GM21825 (cell line): ENCODE measurements around the gene GRB10.

ENCODE experiments used
- ATAC-seq: cut with Tn5 transposase; IDR thresholded peaks from one replicate; pipeline ENCODE4 v1.9.1; 2021; ENCODE audit warnings: mild to moderate bottlenecking, moderate library complexity; ENCODE audit not compliant: unreplicated experiment

GRB10 gene

DNA sequence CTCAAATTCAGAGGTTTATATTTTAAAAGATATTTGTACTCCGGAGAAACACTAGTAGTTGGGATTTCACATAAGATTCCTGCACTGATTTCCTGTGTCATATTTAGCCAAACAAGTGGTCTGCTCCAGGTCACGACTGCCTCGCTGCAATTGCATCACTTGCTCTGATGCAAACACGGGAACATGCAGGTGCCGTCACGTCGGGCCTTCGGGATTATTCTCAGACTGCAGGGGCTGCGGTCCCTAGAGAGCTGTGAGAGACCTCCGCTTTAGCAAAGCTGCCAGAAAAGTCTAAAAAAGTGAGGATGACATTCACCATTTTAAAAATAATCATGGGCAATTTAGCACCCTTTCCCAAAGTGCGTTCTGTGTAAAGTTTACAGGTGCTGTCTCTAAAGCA, 124.0 kb downstream of the GRB10 start:
- ATAC-seq: no peak

DNA sequence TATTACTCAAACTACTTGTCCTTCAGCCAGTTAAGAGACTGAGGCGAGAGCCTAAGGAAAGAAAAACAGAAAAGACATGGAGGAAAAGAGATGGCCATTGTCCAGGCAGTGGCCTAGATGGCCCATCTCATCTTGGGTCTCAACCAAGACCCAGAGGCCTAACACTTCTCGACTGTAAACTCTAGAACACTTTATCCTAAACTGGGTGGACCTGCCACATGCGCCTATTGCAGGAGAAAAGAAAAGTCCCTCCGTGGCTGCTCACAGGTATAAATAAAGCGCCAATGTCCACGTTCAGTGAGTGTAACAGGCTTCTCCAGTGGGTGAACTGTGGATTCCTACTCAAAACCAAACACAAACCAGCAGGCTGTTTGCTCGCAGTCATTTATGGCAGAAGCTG, 124.8 kb downstream of the GRB10 start:
- no peak for ATAC-seq

GRCh38 chr7:50657341-50657873, 125.3 kb downstream of the GRB10 start:
- no peak for ATAC-seq

DNA sequence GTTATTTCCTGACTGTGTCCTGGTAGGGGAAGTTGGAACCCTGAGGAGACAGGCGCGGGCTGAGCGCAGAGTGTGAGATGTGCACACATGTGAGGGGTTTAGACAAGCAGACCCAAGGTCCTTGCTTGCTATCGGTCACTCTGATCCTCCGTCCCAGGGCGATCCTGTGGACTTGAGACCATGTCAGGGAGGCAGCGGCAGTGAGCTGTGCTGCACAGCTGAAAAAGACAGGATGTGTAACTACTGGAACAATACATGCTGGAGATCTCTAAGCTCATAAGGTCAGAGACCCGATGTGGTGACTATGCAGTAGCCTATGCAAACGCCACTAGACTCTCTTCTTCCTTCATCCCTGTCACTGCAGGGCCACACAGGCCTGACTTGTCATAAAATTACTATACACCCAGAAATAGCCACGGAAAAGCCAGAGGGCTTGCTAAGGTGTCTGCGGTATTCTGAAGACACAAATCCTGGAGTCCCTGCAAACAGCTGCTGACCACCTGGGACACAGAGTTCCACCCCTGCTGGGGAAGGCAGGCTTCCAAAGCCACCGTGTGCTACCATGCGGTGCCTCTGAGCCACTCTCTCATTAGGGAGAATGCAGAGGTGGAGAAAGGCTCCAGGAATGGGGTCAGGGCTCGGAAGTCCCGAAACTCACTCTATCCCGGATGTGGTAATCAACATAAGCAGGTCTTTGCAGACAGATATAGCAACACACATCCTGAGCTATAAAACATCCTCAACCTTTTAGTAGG, 126.4 kb downstream of the GRB10 start:
- no peak for ATAC-seq

DNA sequence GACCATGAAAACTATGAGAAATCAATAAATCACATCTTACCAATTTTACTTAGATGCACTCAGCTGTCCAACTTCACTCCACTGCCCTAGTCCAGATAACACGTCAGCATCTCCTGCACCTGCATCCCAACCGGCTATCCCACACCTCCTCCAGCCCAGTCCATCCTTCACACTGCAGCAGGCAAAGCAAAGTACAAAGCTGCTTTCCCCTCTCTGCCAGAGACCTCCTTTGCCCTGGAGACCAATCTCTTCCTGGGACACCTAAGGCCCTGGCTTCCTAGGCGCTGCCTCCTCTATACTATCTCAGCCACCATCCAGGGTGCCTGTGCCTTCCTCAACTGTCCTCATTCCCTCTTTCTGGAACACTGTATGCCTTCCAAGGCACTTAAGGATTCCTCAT, 127.2 kb downstream of the GRB10 start:
- no peak for ATAC-seq

- ATAC-seq: no peak
Measured at GRCh38 chr7:50655020-50655419, 127.7 kb downstream of the GRB10 start.

- no peak for ATAC-seq
Measured at GRCh38 chr7:50653981-50654425, 128.7 kb downstream of the GRB10 start.

- no peak for ATAC-seq
Measured at GRCh38 chr7:50653126-50653864, 129.4 kb downstream of the GRB10 start.

- ATAC-seq: no peak
Measured at GRCh38 chr7:50652400-50653125, 130.1 kb downstream of the GRB10 start.

DNA sequence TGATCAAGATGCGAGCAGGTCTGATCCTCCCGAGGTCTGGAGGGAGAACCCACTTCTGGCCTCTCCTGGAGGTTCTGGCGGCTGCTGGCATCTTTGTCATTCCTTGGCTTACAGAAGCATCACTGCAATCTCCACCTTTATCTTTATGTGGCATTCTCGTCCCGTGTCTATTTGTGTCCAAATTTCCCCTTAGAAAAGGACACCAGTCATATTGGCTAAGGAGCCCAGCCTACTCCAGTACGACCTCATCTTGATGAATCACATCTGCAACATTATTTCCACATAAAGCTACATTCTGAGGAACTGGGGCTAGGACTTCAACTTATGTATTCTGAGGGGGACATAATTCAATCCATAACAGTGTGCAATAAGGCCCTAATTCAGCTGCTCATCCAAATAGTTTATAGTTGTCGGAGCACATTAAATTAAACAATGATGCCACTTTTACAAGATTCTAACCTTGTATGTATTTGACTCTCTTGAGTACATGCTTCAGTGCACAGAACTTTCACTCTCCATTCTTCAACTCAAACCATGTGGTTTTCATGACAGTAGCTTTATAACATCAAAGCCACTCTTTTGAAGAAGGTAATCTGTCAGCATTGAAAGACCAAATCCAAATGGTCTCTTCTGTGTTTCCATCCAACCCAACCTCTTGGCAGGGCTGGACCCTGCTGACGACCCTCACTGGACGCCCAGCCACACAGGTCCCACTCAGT, 131.3 kb downstream of the GRB10 start:
- ATAC-seq: no peak

DNA sequence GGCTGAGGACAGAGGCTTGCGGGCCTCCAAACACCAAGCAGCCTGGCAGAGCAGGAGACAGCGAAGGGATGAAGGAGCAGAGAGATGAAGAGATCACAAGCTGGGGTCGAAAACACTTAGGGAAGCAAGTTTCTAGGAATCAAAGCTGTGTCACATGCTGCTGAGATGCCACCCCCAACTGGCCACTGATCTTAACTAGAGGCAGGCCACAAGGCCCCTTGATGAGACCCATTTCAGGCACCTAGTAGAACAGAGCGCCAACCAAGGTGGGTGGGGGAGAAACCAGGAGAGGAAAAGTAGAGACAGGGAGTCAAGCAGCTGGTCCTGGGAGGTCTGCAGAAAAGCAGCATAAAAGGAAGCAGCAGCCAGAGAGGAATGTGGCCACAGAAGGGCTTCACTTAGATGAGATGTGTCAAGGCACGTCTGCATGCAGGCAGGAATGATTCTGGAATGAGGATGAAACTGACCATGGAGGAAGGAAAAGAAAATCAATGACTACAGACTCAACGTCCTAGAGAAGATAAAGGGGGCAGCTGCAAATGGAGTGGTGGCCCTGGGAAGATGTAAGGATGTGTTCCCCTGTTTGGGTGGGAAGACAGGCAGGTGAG, 132.5 kb downstream of the GRB10 start:
- ATAC-seq: no peak

DNA sequence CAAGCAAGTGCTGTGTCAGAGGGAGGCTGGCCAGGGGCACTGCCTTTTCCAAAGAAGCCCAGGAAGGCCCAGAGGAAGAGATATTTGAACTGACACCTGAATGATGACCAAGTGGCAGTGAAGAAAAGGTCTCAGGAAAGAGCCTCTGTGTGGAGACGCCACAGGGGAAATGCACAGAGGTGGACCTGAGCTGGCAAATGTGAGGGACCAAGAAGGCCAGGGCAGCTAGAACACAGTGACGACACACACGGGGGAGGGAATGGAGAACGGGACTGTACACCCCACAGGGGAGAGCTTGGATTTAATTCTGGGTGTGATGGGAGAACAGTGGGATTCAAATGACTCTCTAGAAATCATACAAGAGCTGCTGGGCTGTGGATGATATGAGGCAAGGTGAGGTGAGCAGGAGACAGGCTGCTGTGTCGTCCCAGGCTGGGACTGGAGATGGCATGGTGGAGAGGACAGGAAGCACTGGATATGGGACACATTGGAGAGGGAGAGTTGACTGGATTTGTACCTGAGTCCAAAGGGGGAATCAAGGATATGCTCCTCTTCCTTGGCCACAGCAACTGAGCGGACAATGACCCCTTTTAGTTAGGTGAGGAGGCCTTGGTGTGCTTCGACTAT, 133.3 kb downstream of the GRB10 start:
- ATAC-seq: no peak

GRCh38 chr7:50648570-50649169, 134.0 kb downstream of the GRB10 start:
- no peak for ATAC-seq

DNA sequence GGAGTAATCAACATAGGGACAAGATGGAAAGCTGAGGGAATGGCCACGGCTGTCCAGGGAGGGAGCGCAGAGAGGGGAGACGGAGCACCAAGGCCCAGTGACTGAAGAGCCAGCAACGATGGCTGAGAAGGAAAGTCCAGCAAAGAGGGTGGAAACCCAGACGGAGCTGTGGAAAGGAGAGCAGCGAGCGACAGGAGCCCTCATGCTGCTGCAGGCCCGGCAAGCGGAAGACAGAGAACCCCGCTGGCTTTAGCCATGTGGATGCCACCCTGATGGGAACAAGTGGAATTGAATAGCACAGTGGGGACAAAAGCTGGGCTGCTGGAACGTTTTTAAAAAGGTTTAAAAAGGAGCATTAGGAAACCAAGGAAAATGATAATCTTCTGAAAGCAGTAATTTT, 134.6 kb downstream of the GRB10 start:
- no peak for ATAC-seq

- ATAC-seq: no peak
Measured at GRCh38 chr7:50647286-50647980, 135.3 kb downstream of the GRB10 start.

GRCh38 chr7:50646069-50646468, 136.6 kb downstream of the GRB10 start:
- no peak for ATAC-seq

DNA sequence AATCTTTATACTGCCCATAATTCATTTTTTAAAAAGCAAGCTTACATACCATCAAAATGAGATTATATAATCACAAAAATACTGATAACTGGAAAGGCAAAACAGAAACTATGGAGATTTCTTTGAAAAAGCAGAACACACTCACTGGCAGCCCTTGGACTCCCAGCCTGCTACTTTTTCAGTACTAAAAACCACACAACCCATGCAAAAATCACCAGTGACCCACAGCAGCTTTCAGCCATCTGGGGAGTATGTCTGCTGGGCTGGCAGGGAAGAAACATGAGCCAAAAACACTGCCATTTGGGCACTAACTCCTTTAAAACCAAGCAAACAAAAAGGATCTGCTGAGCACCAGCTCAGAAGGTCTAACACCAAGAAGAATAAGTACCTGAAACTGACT, 137.5 kb downstream of the GRB10 start:
- ATAC-seq: no peak

GRCh38 chr7:50644586-50644985, 138.1 kb downstream of the GRB10 start:
- no peak for ATAC-seq

- no peak for ATAC-seq
Measured at GRCh38 chr7:50644114-50644513, 138.6 kb downstream of the GRB10 start.
